ENCODE measurements around the gene MST1.

DNA sequence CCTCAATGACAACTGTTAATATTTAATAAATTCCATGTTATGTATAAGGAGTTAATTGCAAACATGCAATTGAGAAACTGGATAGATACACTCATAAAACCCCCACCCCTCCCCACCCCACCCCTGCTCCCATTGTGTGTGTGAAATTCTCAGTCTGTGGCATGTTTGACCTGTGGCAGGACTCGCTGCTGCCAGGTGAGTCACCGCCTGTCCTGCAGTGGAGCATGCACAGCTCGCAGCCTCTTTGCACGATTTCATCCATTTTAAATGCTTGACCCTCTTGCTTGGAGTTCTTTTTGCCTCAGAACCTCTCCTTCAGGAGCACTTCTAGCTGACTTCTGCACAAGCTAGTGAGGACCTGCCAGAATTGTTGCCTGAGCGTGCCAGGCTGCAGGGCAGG lies 20.4 kb downstream of the MST1 start:
- TF ChIP-seq, protein P1, sequence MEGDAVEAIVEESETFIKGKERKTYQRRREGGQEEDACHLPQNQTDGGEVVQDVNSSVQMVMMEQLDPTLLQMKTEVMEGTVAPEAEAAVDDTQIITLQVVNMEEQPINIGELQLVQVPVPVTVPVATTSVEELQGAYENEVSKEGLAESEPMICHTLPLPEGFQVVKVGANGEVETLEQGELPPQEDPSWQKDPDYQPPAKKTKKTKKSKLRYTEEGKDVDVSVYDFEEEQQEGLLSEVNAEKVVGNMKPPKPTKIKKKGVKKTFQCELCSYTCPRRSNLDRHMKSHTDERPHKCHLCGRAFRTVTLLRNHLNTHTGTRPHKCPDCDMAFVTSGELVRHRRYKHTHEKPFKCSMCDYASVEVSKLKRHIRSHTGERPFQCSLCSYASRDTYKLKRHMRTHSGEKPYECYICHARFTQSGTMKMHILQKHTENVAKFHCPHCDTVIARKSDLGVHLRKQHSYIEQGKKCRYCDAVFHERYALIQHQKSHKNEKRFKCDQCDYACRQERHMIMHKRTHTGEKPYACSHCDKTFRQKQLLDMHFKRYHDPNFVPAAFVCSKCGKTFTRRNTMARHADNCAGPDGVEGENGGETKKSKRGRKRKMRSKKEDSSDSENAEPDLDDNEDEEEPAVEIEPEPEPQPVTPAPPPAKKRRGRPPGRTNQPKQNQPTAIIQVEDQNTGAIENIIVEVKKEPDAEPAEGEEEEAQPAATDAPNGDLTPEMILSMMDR (IDR thresholded peaks at IDR 0.05), result no peak
- no peak for TF ChIP-seq POLR2A (IDR thresholded peaks at IDR 0.05)
